GM18526 (cell line): Measurements from ENCODE around the gene RPL23.

Experiments used
- POLR2A ChIP-seq: IDR thresholded peaks from 3 replicates; pipeline ENCODE4 v1.6.1; 2011; ENCODE audit not compliant: insufficient read length; ENCODE audit errors: extremely low read depth

The RPL23 gene

DNA sequence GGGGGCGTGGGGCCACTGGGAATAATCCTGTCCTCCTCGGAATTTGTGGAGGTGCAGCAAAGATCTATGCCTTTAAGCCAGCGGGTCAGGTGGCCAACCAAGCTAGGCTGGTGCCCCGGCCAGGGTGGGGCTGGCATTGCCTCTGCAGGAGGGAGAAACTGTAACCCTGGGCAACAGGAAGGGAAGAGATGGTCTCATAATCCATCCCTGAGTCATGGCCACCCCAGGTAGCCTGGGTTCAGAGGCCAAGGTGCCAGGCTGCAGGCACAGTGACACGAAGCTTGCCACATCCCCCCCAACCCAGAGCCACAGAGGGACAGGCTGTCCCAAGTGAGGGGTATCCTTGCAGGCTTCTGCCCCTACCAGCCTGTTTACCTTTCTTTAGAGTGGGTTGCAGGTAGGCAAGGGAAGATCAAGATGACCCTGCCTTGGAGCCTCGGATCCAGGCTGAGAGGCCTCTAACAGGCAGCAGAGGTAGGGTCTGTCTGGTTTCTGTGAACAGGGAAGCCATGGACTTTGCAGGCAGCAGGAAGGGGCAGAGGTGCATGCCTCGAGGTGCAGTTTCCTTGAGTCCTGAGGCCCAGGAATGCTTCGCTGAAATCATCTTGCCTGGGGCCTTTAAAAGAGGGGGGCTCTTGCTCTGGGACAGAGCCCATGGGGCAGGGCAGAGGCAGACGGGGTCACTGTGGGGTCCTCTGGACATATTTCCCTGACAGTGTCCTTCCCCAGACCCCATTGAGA, 20.3 kb upstream of the RPL23 start:
- no peak for TF ChIP-seq POLR2A

DNA sequence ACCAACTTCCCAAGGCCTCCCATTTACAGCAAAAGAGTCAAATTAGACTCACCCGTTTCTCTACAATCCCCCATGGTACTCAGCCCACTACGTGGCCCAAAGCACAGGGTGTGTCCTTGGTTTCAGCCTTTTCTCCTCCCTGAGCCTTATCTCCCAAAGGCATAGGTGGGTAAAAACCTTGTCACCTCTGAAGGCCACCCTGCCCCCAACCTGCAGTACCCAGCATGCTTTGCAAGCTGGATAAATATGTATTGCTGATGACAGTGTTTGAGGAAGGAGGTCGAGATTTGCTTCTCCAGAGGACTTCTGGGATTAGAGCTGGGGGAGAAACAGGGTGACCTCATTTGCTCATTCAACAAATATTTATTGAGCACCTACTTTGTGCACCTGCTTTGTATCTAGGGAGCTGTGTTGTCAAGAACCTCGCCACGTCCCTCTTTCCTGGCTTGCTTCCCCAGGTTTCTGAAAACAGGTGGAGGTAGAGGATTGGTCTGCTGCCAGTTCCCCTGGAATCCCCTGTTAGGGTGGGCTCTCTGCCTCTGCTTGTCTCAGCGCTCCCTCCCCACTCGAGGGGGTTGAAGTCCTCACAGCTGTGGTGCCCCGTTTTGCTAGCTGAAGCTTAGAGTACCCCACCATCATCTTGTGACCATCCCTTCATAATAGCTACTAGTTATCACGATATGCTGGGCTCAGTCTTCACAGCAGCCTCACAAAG, 19.3 kb upstream of the RPL23 start:
- no peak for TF ChIP-seq POLR2A

- TF ChIP-seq POLR2A = no peak
These were observed 18.5 kb upstream of the RPL23 start for GRCh38 chr17:38872027-38872511.

DNA sequence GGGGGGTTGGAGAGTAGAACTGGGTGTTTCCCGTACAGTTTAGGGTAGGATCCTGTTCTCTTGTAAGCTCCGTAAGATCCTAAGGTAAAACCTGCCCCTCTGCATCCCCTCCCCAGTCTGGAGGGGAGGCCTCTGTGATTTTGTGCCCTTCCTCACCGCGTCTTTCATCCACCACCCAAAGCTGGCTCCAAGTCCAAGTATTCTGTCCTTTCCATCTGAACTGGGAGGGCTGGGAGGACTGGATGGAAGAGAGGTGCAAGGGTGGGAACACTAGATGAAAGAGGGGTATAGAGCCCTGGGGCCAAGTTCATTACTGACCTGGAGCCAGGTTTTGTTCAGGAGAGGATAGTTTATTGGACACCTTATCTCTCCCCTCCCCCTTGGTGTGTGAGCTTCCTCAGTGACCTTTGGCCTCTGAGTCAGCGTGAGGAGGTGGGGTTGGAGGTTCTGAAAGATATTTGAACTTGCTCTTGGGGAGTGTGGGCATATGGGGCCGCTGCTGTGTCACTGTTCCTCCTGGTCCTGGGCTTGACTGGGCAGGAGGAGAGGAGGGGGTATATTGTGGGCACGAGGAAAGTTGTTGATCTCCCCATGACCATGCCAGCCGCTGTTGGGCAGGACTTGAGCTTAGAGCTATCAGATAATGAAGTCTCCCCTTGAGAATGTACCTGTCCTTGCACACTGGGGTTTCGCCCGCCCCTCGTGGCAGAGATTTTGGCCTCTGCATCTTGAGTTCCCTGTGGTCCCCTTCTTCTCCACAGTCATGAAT, 17.9 kb upstream of the RPL23 start:
- no peak for TF ChIP-seq POLR2A

- TF ChIP-seq POLR2A = peak; percentile 31
These were observed 17.0 kb upstream of the RPL23 start for GRCh38 chr17:38870259-38871165.

GRCh38 chr17:38869526-38870258, 16.2 kb upstream of the RPL23 start, which contains the start of gene LASP1:
TSS of gene LASP1 (plus strand) at chr17:38870058. CDS start at chr17:38870190, 132 bp downstream.
- peak; percentile 96 for TF ChIP-seq POLR2A

DNA sequence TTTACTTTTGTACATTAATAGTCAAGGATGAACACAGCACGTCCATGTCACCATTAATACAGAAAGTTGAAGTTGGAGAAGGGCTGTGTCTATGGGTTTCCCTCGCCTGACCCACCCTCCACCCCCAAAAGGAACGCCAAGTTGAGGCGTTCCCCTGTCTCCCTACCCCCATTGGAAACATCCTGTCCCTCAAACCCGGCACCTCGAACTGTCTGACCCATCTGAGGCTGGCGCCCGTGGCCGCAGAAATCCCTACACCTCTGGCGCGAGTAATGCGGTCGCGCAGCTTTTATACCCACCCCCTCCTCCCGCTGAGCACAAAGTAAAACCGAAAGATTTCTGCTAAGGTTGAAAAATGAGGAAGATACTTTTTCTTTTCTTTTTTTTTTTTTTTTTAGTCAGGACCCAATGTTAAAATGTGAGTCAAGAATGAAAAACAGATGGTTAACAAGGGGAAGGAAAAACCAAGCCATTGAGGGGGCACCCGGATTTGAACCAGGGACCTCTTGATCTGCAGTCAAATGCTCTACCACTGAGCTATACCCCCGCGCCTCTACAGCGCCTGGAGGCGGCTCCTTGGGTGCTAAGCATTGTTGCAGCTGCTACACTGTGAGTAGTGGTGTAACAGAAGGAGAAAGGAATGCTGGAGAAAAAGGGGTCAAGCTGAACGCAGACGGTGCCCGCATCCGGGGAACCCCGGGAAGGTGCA, 15.4 kb upstream of the RPL23 start:
- TF ChIP-seq POLR2A = peak; percentile 88

DNA sequence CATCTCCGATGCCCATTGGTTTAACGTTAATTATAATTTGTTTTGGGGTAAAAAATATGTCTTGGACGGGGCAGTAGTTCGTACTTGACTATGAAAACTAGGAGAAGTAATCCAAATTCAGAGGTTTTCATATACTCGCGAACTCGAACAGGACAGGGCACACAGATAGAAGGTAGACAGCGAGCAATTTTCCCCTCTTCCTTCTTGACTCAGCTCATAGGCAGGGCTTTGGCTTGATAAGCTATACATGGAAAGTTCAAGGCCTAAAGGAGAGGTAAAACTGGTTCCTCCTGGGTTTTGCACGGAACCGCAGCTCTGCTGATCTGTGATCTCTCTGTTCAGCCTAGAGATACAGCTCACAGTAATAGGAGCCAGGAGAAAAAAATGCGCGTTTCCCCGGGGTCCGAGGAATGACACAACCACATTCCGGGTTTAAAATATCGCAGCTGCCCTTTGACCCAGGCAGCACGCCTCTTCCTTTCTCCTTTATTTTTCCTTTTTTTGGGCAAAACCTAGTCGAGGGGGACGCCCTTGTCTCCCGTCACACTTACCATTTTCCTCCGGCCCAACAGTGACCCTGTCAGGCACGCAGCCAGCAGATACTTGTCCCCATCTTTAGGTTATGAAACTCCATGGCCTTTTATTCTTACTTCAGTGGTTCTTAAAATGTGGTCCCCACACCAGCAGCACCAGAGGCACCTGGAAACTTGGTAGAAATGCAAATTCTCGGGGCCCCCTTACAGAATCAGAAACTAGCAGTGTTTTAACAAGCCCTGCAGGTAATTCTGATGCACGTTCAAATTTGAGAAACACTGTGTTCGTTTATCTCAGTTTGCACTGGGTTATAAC, 14.7 kb upstream of the RPL23 start:
- peak; percentile 26 for TF ChIP-seq POLR2A

DNA sequence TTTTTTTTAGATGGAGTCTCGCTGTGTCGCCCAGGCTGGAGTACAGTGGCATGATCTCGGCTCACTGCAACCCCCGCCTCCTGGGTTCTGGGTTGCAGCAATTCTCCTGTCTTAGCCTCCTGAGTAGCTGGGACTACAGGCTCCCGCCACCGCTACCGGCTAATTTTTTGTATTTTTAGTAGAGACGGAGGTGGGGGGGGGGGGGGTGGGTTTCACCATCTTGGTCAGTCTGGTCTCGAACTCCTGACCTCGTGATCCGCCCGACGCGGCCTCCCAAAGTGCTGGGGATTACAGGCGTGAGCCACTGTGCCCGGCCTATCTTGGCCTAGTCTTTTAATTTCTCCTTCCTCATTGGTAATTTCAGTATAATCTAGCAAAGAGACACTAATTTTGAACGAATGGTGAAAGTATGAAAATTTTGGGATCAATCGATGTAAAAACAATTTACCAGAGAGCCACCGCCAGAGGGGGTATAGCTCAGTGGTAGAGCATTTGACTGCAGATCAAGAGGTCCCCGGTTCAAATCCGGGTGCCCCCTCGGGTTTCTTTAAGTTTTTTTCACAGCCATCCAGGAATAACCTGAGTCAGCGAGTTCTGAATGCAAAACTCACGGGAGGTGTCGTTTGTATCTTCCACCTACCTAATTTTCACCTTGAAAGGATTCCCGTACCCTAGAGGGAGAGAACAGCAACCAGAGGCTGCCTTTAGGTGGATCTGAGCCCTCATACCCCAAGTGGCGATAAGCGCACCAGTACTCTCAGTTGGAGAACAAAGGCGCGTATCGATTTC, 13.9 kb upstream of the RPL23 start:
- no peak for TF ChIP-seq POLR2A

- TF ChIP-seq POLR2A = no peak
These were observed 11.3 kb upstream of the RPL23 start for GRCh38 chr17:38864636-38865398.

GRCh38 chr17:38861399-38861843, 7.9 kb upstream of the RPL23 start:
- no peak for TF ChIP-seq POLR2A
